CD4-positive, alpha-beta memory T cell (primary cell): ENCODE results near the gene GPRC5C. TPM values are rescaled to one million over a fixed set of nuclear protein-coding genes. Genes with fewer than 3 reads are reported as not detected.

ENCODE experiments used
- CTCF ChIA-PET: fragments of 350-600 bp; sonication (Branson Sonifier 250); formaldehyde crosslinking; loops from one replicate; lab custom pipeline; 2021; ENCODE audit warnings: inconsistent platforms; ENCODE audit not compliant: partially characterized antibody; lab: Charles Lee
- POLR2A ChIA-PET: fragments of 350-600 bp; sonication (Branson Sonifier 250); formaldehyde crosslinking; loops from one replicate; lab custom pipeline; 2021; ENCODE audit not compliant: partially characterized antibody; lab: Charles Lee
- DNase-seq, 5 donors: peaks; one replicate each; pipeline versions ENCODE4 v3.0.0 to v3.0.0-alpha.2; 2020 to 2022; ENCODE audit warnings: mixed read lengths in 1 of 5
- H3K27ac ChIP-seq: one replicate; pipeline ENCODE4 v1.7.0; 2013; ENCODE audit warnings: low read depth, low read length
- H3K27me3 ChIP-seq: 2 replicates; pipeline ENCODE4 v1.7.0; 2013; ENCODE audit warnings: mild to moderate bottlenecking, low read length, moderate library complexity; ENCODE audit not compliant: insufficient read depth
- H3K36me3 ChIP-seq: 2 replicates; pipeline ENCODE4 v1.7.0; 2013; ENCODE audit warnings: mild to moderate bottlenecking, low read length, moderate library complexity; ENCODE audit not compliant: insufficient read depth
- H3K4me1 ChIP-seq: 2 replicates; pipeline ENCODE4 v1.7.0; 2013; ENCODE audit warnings: mild to moderate bottlenecking, low read length, moderate library complexity; ENCODE audit not compliant: insufficient read depth
- H3K4me3 ChIP-seq, 2 donors: one replicate each; pipeline ENCODE4 v1.7.0; 2013; ENCODE audit warnings: low read length in 2 of 2, mild to moderate bottlenecking in 1 of 2
- H3K9me3 ChIP-seq, 2 donors: one replicate each; pipeline ENCODE4 v1.7.0; 2013; ENCODE audit warnings: low read length in 2 of 2, control low read depth in 1 of 2; ENCODE audit not compliant: control insufficient read depth in 1 of 2
- H3K27ac Mint-ChIP-seq, 7 donors: one replicate each; pipeline ENCODE4 v1.8.0; 2020 to 2021; ENCODE audit warnings: mixed read lengths in 7 of 7, mild to moderate bottlenecking in 6 of 7, inconsistent platforms in 3 of 7, moderate library complexity in 3 of 7
- H3K27me3 Mint-ChIP-seq, 2 donors: one replicate each; pipeline ENCODE4 v1.8.0; 2020 to 2021; ENCODE audit warnings: mixed read lengths in 2 of 2
- H3K36me3 Mint-ChIP-seq, 2 donors: one replicate each; pipeline ENCODE4 v1.8.0; 2020 to 2021; ENCODE audit warnings: mixed read lengths in 2 of 2, inconsistent platforms in 1 of 2, mild to moderate bottlenecking in 1 of 2
- H3K4me1 Mint-ChIP-seq, 4 donors: one replicate each; pipeline ENCODE4 v1.8.0; 2020 to 2021; ENCODE audit warnings: mixed read lengths in 4 of 4, mild to moderate bottlenecking in 1 of 4
- H3K4me3 Mint-ChIP-seq, 8 donors: one replicate each; pipeline ENCODE4 v1.8.0; 2020 to 2021; ENCODE audit warnings: mixed read lengths in 8 of 8, mild to moderate bottlenecking in 7 of 8, moderate library complexity in 6 of 8, inconsistent platforms in 3 of 8
- H3K9me3 Mint-ChIP-seq, 8 donors: one replicate each; pipeline ENCODE4 v1.8.0; 2020 to 2021; ENCODE audit warnings: mixed read lengths in 8 of 8, mild to moderate bottlenecking in 5 of 8, inconsistent platforms in 3 of 8, moderate library complexity in 1 of 8
- intact Hi-C: fragments of 100-400 bp; cut with micrococcal nuclease; formaldehyde crosslinking; loops from one replicate; pipeline ENCODE4 v1.15.1; 2023
- polyA plus RNA-seq, 2 donors: library from polyadenylated mRNA; unstranded; fragments of 300-500 nt; fragmentation: Illumina TruSeq; gene quantifications; one replicate each; pipeline ENCODE4 v1.2.3, GENCODE V29; 2021
- total RNA-seq, 2 experiments: library from RNA; stranded (reverse); gene quantifications; one replicate each; pipeline ENCODE4 v1.2.3, GENCODE V29; 2021

GPRC5C gene
- total and polyA plus RNA-seq, 4 experiments from 2014 or later: not detected

DNA sequence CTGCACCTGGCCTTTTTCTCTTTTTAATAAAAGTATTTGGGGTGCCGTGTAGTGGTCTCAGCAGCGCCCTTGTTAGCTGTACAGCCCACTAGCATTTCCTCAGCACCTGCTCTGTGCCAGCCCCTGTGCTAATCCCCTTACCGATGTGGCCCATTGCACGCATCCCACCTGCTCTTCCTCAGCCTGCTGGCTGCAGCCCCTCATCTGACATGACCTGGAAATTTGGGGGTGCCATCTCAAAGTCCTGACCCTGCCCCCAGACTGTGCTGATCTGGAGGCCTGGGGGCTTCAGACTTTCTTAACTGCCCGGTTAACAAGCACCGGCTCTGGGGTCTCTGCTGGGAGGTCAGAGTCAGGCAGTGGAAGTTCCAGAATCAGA lies 10.4 kb downstream of the GPRC5C start:
- Mint-ChIP-seq H3K27me3 (peaks cover 0 to 2% of the 10 kb centered on the region in 2 donors), H3K4me3 (no peak overlapping the region), H3K36me3 (peaks cover 0 to 2% of the 10 kb centered on the region in 2 donors), H3K27ac (no peak overlapping the region), H3K9me3 (peaks cover 0 to 33% (median 28%) of the 10 kb centered on the region in 8 donors), H3K4me1 (peaks cover 0 to 1% (median 0%) of the 10 kb centered on the region in 4 donors)
- H3K27ac ChIP-seq: no peak overlapping the region
- H3K9me3 ChIP-seq: no peaks in the 10 kb centered on the region
- H3K4me1 ChIP-seq: no peaks in the 10 kb centered on the region
- ChIA-PET POLR2A (no interaction called here), CTCF (interaction anchor here (1.8 kb wide), 1 partner anchor 14 kb away, joined by 4 read pairs; no protein-coding TSS in a partner anchor)
- H3K36me3 ChIP-seq: no peaks in the 10 kb centered on the region
- no peak overlapping the region for H3K4me3 ChIP-seq
- no peak for DNase-seq
- intact Hi-C loops: no loop called here
- no peaks in the 10 kb centered on the region for H3K27me3 ChIP-seq

DNA sequence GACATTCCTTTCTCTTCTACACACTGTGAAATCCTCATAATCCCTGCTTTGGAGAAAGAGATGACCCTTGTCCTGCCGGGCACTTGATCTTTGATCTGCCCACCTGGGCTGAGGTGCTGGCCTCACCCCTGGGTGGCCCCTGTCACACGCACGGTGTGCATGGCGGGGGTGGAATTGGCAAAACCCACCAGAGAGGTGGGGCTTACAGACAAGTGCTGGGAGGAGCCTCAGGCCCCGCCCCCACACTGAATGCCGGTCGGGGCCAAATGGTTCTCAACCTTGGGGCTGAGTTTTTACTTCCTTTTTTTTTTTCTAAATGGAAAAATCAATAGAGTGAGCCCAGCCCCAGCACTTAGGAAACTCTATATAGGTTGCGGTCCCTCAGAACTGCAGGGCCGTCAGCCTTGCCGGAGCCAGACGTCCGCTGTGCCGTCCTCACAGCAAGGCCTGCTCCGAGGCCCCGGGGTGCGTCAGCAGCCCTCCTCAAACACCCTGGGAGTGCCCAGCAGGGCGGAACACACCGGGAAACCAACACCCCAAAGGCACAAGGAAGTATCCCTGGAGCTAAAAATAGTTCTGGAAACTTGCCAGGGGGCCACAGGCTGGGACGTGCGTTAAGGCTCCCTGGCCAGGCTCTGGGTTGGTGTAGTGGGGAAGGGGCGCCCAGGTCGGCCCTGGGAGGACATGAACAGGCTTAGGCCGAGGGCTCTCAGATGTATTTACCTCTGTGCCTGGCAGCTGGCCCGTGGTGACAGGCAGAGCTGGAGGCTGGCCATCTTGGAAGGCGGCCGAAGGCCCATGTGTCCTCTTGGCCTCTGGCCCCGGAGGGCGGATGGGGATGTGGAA lies 11.0 kb downstream of the GPRC5C start:
- no peak overlapping the region for H3K4me3 Mint-ChIP-seq
- intact Hi-C loops: no loop called here
- Histone ChIP-seq H3K27me3 (no peaks in the 10 kb centered on the region), H3K9me3 (no peaks in the 10 kb centered on the region), H3K36me3 (no peaks in the 10 kb centered on the region), H3K4me3 (no peak overlapping the region), H3K4me1 (no peaks in the 10 kb centered on the region), H3K27ac (no peak overlapping the region)
- H3K27me3 Mint-ChIP-seq: peaks cover 0 to 2% of the 10 kb centered on the region in 2 donors
- H3K36me3 Mint-ChIP-seq: peaks cover 0 to 2% of the 10 kb centered on the region in 2 donors
- ChIA-PET CTCF (interaction anchor here (1.4 to 2.2 kb wide), 2 partner anchors 15 to 72 kb away, joined by 3 to 15 read pairs; no protein-coding TSS in a partner anchor), POLR2A (no interaction called here)
- DNase-seq: no peak
- H3K27ac Mint-ChIP-seq: no peak overlapping the region
- peaks cover 0 to 27% (median 21%) of the 10 kb centered on the region in 8 donors for H3K9me3 Mint-ChIP-seq
- H3K4me1 Mint-ChIP-seq: peaks cover 0 to 1% (median 0%) of the 10 kb centered on the region in 4 donors

DNA sequence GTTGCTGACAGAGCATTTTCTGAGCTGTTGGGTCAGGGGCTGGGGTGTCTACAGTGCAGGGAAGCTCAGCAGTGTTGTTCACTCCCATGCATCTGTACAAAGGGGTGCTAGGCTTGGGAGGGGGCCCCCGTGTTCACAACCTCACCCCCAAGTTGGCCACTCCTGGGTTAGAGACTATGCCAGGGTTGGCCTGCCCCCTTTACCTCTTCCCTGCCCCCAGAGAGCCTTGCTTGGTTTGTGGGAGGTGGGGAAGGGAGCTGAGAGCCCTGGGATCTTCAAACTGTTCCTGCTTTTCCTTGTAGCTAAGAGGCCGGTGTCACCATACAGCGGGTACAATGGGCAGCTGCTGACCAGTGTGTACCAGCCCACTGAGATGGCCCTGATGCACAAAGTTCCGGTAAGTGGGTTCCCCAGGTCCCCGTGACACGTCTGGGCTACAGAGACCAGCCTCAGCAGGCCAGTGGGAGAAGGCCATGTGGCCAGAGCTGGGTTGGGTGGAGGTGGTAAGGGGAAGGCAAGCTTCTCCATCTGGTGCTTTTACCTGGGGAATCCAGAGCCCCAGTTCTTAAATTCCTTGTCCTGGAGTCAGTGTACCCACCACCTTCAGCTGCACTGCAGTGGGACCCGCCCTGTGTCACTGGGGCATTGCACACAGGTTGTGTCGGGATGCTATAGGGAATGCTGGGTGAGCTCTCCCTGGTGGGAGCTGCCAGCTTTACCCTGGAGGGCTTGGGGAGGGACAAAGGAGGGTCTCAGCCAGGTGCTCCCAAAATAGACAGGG lies 11.8 kb downstream of the GPRC5C start:
- Histone ChIP-seq H3K9me3 (no peaks in the 10 kb centered on the region), H3K27ac (no peak overlapping the region), H3K4me3 (no peak overlapping the region), H3K36me3 (no peaks in the 10 kb centered on the region), H3K4me1 (no peaks in the 10 kb centered on the region), H3K27me3 (no peaks in the 10 kb centered on the region)
- H3K36me3 Mint-ChIP-seq: peaks cover 0 to 2% of the 10 kb centered on the region in 2 donors
- H3K9me3 Mint-ChIP-seq: peaks cover 0 to 20% (median 14%) of the 10 kb centered on the region in 8 donors
- no peak overlapping the region for H3K27ac Mint-ChIP-seq
- CTCF ChIA-PET: interaction anchor here (0.9 to 2.2 kb wide), 3 partner anchors 14 to 73 kb away, joined by 3 to 15 read pairs (median 4); no protein-coding TSS in a partner anchor
- peaks cover 0 to 1% (median 0%) of the 10 kb centered on the region in 4 donors for H3K4me1 Mint-ChIP-seq
- intact Hi-C loops: no loop called here
- H3K27me3 Mint-ChIP-seq: peaks cover 0 to 2% of the 10 kb centered on the region in 2 donors
- H3K4me3 Mint-ChIP-seq: no peak overlapping the region
- DNase-seq: no peak
- POLR2A ChIA-PET: no interaction called here

DNA sequence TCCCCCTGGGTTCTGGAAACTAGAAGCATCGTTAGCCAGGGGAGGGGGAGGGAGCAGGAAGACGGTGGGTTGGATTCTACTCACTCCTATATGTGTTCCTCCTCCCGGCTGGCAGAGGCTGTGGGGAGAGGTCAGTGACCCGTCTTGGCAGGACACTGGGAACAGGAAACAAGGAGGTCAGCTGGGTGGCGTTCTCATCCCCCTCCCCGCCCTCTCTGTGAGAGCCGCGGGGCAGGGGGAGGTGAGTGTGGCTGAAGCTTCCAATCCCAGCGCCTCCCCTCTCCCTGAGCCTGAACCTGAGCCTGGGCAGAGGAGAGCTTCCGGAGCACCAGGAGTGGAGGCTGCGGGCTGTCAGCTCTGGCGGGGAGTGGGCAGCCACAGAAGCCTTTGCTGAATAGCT lies 12.5 kb downstream of the GPRC5C start:
- Mint-ChIP-seq H3K36me3 (peaks cover 0 to 2% of the 10 kb centered on the region in 2 donors), H3K27ac (no peak overlapping the region), H3K4me1 (peaks cover 0 to 1% (median 0%) of the 10 kb centered on the region in 4 donors), H3K27me3 (peaks cover 0 to 2% of the 10 kb centered on the region in 2 donors), H3K4me3 (no peak overlapping the region), H3K9me3 (peaks cover 0 to 13% (median 7%) of the 10 kb centered on the region in 8 donors)
- Histone ChIP-seq H3K4me1 (no peaks in the 10 kb centered on the region), H3K9me3 (no peaks in the 10 kb centered on the region), H3K27me3 (no peaks in the 10 kb centered on the region), H3K4me3 (no peak overlapping the region), H3K27ac (no peak overlapping the region), H3K36me3 (no peaks in the 10 kb centered on the region)
- ChIA-PET CTCF (interaction anchor here (0.9 to 2.2 kb wide), 3 partner anchors 13 to 73 kb away, joined by 3 to 15 read pairs (median 4); no protein-coding TSS in a partner anchor), POLR2A (no interaction called here)
- DNase-seq: no peak
- intact Hi-C loops: no loop called here

DNA sequence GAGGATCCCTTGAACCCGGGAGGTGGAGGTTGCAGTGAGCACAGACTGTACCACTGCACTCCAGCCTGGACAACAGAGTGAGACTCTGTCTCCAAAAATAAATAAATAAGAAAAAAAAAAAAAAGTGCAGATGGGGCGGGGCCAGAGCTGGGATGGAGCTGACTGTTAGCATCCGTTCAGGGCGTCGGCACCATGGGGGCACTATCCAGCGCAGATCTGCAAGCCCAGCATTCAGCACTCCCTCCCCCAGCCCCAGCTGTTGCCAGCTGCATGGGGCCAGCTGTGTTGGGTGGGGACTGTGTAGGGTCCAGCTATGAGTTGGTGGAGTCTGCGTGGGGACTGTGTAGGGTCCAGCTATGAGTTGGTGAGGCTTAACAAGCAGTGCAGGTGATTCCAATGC lies 13.3 kb downstream of the GPRC5C start:
- no peak overlapping the region for H3K27ac Mint-ChIP-seq
- DNase-seq: no peak
- no peaks in the 10 kb centered on the region for H3K36me3 Mint-ChIP-seq
- no peaks in the 10 kb centered on the region for H3K4me1 ChIP-seq
- ChIA-PET POLR2A (interaction anchor here (1.5 kb wide), 1 partner anchor 9 kb away, joined by 4 read pairs; no protein-coding TSS in a partner anchor), CTCF (no interaction called here)
- H3K27me3 ChIP-seq: no peaks in the 10 kb centered on the region
- no peaks in the 10 kb centered on the region for H3K36me3 ChIP-seq
- no peak overlapping the region for H3K4me3 ChIP-seq
- no peaks in the 10 kb centered on the region for H3K4me1 Mint-ChIP-seq
- peaks cover 0 to 5% (median 2%) of the 10 kb centered on the region in 8 donors for H3K9me3 Mint-ChIP-seq
- intact Hi-C loops: no loop called here
- H3K4me3 Mint-ChIP-seq: no peak overlapping the region
- H3K27me3 Mint-ChIP-seq: peaks cover 0 to 2% of the 10 kb centered on the region in 2 donors
- H3K27ac ChIP-seq: no peak overlapping the region
- no peaks in the 10 kb centered on the region for H3K9me3 ChIP-seq

DNA sequence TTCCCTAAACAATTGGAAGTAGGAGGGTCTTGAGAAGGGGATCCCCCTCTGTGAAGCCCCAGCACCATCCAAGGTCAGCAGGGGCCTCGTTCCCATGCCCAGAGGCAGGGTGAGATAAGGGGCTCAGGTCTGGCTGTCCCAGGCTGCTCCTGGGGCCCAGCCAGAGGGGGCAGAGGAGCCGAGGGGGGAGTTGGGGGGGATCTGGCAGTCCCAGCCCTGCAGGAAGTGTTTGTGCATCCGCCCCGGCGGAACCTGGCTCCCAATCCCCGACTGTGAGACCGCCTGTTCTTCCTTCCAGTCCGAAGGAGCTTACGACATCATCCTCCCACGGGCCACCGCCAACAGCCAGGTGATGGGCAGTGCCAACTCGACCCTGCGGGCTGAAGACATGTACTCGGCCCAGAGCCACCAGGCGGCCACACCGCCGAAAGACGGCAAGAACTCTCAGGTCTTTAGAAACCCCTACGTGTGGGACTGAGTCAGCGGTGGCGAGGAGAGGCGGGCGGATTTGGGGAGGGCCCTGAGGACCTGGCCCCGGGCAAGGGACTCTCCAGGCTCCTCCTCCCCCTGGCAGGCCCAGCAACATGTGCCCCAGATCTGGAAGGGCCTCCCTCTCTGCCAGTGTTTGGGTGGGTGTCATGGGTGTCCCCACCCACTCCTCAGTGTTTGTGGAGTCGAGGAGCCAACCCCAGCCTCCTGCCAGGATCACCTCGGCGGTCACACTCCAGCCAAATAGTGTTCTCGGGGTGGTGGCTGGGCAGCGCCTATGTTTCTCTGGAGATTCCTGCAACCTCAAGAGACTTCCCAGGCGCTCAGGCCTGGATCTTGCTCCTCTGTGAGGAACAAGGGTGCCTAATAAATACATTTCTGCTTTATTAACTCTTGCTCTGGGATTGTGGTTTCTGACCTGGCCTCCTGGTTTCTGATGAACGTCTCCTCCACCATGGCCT lies 14.9 kb downstream of the GPRC5C start:
- ChIA-PET CTCF (interaction anchor here (0.7 to 1.9 kb wide), 3 partner anchors 10 to 398 kb away, joined by 3 to 8 read pairs (median 3); no protein-coding TSS in a partner anchor), POLR2A (no interaction called here)
- Mint-ChIP-seq H3K36me3 (no peaks in the 10 kb centered on the region), H3K27ac (no peak overlapping the region), H3K9me3 (no peaks in the 10 kb centered on the region), H3K4me1 (peaks cover 0 to under 1% (median 0%) of the 10 kb centered on the region in 4 donors), H3K4me3 (peak overlapping the region in 3 of 8 donors; percentile 22 to 59 (median 35)), H3K27me3 (peaks cover 0 to 2% of the 10 kb centered on the region in 2 donors)
- no peak for DNase-seq
- no peaks in the 10 kb centered on the region for H3K4me1 ChIP-seq
- no peaks in the 10 kb centered on the region for H3K9me3 ChIP-seq
- no peaks in the 10 kb centered on the region for H3K36me3 ChIP-seq
- H3K27me3 ChIP-seq: no peaks in the 10 kb centered on the region
- no peak overlapping the region for H3K4me3 ChIP-seq
- intact Hi-C loops: no loop called here
- H3K27ac ChIP-seq: no peak overlapping the region
